DOHH2 (cell line): ENCODE measurements around the gene NPIPA5.
"Not testable (repeated sequence)": the region's sequence is repeated elsewhere in the genome, so short reads cannot be mapped to it uniquely, and the experiment has no call there.

Experiments
- CTCF ChIP-seq: fragments of 200-600 bp; sonication (generic); IDR thresholded peaks from one replicate; pipeline ENCODE4 v1.5.1; 2014; ENCODE audit warnings: antibody characterized with exemption, mild to moderate bottlenecking, low read depth, low read length; ENCODE audit not compliant: poor library complexity, severe bottlenecking
- EZH2phosphoT487 ChIP-seq: fragments of 200-600 bp; sonication (generic); IDR thresholded peaks from 2 replicates; pipeline ENCODE4 v1.6.1; 2017; ENCODE audit warnings: borderline replicate concordance, mild to moderate bottlenecking, antibody characterized with exemption, low read length, moderate library complexity, mixed read lengths

DNA sequence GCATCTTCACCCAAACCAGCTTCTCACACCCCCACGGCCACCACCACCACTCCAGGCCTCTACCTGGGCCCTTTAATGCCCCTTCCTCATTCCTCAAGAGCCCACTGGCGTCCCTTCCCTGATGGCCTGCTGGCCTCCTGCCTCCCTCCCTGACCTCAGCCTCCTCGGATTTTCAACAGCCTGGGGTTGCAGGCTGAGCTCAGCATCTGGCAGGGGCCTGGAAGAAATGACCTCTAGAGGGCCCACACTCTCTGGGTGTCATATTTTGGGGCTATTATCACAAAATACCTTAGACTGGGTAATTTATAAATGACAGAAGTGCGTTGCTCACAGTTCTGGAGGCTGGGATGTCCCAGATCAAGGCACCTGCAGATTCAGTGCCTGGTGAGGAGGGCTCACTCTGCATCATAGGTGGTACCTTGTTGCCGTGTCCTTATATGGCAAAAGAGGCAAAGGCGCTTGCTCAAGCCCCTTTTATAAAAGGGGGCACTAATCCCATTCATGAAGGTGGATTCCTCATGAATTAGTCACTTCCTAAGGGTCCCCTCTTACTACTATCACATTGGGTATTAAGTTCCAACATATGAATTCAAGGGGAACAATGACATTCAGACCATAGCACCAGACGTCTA lies 40.0 kb downstream of the NPIPA5 start:
- TF ChIP-seq CTCF, EZH2phosphoT487: not testable (repeated sequence)
